ENCODE data around the gene MARK3.
A peak's percentile ranks its signal among the peaks of the same experiment; 100 is the strongest.

Gene MARK3

DNA sequence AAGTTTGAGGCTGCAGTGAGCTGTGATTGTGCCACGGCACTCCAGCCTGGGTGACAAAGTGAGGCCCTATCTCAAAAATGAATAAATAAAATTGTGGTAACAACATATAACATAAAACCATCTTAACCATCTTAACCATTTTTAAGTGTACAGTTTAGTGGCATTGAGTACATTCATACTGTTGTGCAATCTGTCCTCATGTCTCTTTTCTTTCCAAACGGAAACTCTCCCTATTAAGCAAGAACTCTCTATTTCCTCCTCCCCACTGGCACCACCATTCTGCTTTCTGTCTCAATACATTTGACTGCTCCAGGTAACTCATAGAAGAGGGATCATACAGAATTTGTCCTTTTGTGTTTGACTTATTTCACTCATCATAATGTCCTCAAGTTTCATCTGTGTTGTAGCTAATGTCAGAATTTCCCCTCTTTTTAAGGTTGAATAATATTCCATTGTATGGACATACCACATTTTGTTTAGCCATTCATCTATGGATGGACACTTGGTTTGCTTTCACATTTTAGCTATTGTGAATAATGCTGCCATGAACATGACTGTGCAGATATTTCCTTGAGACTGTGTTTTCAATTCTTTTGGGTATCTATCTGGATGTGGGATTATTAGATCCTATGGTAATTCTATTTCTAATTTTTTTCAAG lies 4.4 kb upstream of the MARK3 start:
- H3K4me1 ChIP-seq (ENCODE audit: control insufficient read depth in 5 of 5, insufficient read depth in 5 of 5, low read length in 5 of 5), result peaks cover 0 to 12% (median 9%) of the 10 kb centered on the region in 5 donors
- no peaks in the 10 kb centered on the region for H3K9me3 ChIP-seq (ENCODE audit: control insufficient read depth in 5 of 5, low read length in 5 of 5)
- peaks cover 0 to 4% (median 0%) of the 10 kb centered on the region in 5 donors for H3K27me3 ChIP-seq (ENCODE audit: control insufficient read depth in 5 of 5, insufficient read depth in 4 of 5, low read length in 5 of 5)
- H3K27ac ChIP-seq (ENCODE audit: low read depth, low read length), result no peak overlapping the region
- no peak overlapping the region for H3K4me3 ChIP-seq (ENCODE audit: low read depth in 1 of 5, low read length in 5 of 5)
- H3K36me3 ChIP-seq (ENCODE audit: control insufficient read depth in 5 of 5, insufficient read depth in 5 of 5, low read length in 5 of 5), result no peaks in the 10 kb centered on the region
- H3K9ac ChIP-seq (ENCODE audit: low read length in 5 of 5), result no peak overlapping the region

DNA sequence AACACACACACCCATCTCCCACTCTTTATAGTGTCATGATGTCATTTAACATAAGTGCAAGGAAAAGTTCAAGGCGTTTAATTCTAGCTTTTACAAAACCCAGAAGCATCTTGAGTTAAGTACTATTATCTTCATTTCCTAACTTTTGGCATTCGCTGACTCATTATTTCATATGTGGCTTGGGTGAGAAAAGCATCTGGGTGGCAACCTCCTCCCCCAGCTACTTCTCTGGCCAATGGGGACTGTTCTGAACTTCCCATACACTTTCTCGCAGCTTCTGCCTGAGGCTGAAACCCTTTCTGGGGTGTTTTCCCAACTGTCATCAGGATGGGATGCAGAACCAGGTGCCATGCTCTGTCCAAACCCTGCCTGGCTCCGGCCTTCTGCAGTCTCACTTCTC lies 2.8 kb upstream of the MARK3 start:
- no peak overlapping the region for H3K4me3 ChIP-seq (ENCODE audit: low read depth in 1 of 5, low read length in 5 of 5)
- H3K36me3 ChIP-seq (ENCODE audit: control insufficient read depth in 5 of 5, insufficient read depth in 5 of 5, low read length in 5 of 5), result no peaks in the 10 kb centered on the region
- H3K27me3 ChIP-seq (ENCODE audit: control insufficient read depth in 5 of 5, insufficient read depth in 4 of 5, low read length in 5 of 5), result peaks cover 0 to 4% (median 0%) of the 10 kb centered on the region in 5 donors
- H3K9me3 ChIP-seq (ENCODE audit: control insufficient read depth in 5 of 5, low read length in 5 of 5), result no peaks in the 10 kb centered on the region
- peaks cover 0 to 26% (median 24%) of the 10 kb centered on the region in 5 donors for H3K4me1 ChIP-seq (ENCODE audit: control insufficient read depth in 5 of 5, insufficient read depth in 5 of 5, low read length in 5 of 5)
- no peak overlapping the region for H3K9ac ChIP-seq (ENCODE audit: low read length in 5 of 5)
- no peak overlapping the region for H3K27ac ChIP-seq (ENCODE audit: low read depth, low read length)

- H3K27me3 ChIP-seq (ENCODE audit: control insufficient read depth in 5 of 5, insufficient read depth in 4 of 5, low read length in 5 of 5), result no peaks in the 10 kb centered on the region
Observed at GRCh38 chr14:103384450-103385151, 614 bp upstream of the MARK3 start.

GRCh38 chr14:103385929-103386712 lies 906 bp downstream of the MARK3 start:
- H3K27me3 ChIP-seq (ENCODE audit: control insufficient read depth in 5 of 5, insufficient read depth in 4 of 5, low read length in 5 of 5), result no peaks in the 10 kb centered on the region
- peak overlapping the region; percentile 96 for H3K27ac ChIP-seq (ENCODE audit: low read depth, low read length)
- H3K4me1 ChIP-seq (ENCODE audit: control insufficient read depth in 5 of 5, insufficient read depth in 5 of 5, low read length in 5 of 5), result peaks cover 3 to 40% (median 40%) of the 10 kb centered on the region in 5 donors
- H3K4me3 ChIP-seq (ENCODE audit: low read depth in 1 of 5, low read length in 5 of 5), result peak overlapping the region; percentile 96 to 98 (median 97)
- no peaks in the 10 kb centered on the region for H3K9me3 ChIP-seq (ENCODE audit: control insufficient read depth in 5 of 5, low read length in 5 of 5)
- peak overlapping the region; percentile 74 to 98 (median 94) for H3K9ac ChIP-seq (ENCODE audit: low read length in 5 of 5)
- H3K36me3 ChIP-seq (ENCODE audit: control insufficient read depth in 5 of 5, insufficient read depth in 5 of 5, low read length in 5 of 5), result no peaks in the 10 kb centered on the region

More at GRCh38 chr14:103384450-103385151, 614 bp upstream of the MARK3 start:
- peaks cover 3 to 40% (median 38%) of the 10 kb centered on the region in 5 donors for H3K4me1 ChIP-seq (ENCODE audit: control insufficient read depth in 5 of 5, insufficient read depth in 5 of 5, low read length in 5 of 5)
- no peaks in the 10 kb centered on the region for H3K36me3 ChIP-seq (ENCODE audit: control insufficient read depth in 5 of 5, insufficient read depth in 5 of 5, low read length in 5 of 5)
- H3K27ac ChIP-seq (ENCODE audit: low read depth, low read length), result peak overlapping the region; percentile 96
- H3K4me3 ChIP-seq (ENCODE audit: low read depth in 1 of 5, low read length in 5 of 5), result peak overlapping the region; percentile 76 to 98 (median 97)
- H3K9ac ChIP-seq (ENCODE audit: low read length in 5 of 5), result peak overlapping the region in 4 of 5 donors; percentile 32 to 65 (median 52)
- no peaks in the 10 kb centered on the region for H3K9me3 ChIP-seq (ENCODE audit: control insufficient read depth in 5 of 5, low read length in 5 of 5)

DNA sequence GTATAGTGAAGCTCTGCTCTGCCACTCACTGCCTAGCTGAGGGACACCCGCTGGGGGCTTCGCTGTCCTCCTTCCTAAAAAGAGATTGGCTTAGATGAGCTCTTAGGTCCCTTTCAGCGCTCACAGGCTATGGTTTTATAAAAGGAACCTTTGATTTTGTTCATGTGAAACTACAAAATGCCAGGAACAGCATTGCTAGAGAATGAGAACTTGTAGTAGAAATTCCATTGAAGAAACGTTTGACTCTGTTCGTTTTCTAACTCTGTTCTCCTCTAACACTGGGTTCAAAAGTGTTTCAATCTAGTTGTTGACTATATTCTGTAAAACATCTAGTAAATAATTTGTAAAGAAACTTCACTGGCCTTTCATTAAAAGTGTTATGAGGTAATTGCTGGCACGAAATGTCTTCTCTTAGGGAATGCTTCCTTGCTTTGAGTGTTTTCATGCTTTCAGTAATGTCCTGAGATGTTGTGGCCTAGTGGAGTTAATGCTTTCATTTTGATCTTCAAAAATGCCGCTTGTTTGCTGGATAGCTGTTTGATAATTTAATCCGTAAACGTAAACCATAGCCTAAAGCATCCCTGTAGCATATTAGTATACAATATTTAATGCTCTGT lies 1.6 kb downstream of the MARK3 start:
- no peaks in the 10 kb centered on the region for H3K36me3 ChIP-seq (ENCODE audit: control insufficient read depth in 5 of 5, insufficient read depth in 5 of 5, low read length in 5 of 5)
- H3K9ac ChIP-seq (ENCODE audit: low read length in 5 of 5), result peak overlapping the region; percentile 74 to 98 (median 94)
- peak overlapping the region; percentile 96 to 98 (median 97) for H3K4me3 ChIP-seq (ENCODE audit: low read depth in 1 of 5, low read length in 5 of 5)
- H3K4me1 ChIP-seq (ENCODE audit: control insufficient read depth in 5 of 5, insufficient read depth in 5 of 5, low read length in 5 of 5), result peaks cover 3 to 40% (median 40%) of the 10 kb centered on the region in 5 donors
- H3K9me3 ChIP-seq (ENCODE audit: control insufficient read depth in 5 of 5, low read length in 5 of 5), result no peaks in the 10 kb centered on the region
- peak overlapping the region; percentile 96 for H3K27ac ChIP-seq (ENCODE audit: low read depth, low read length)
- no peaks in the 10 kb centered on the region for H3K27me3 ChIP-seq (ENCODE audit: control insufficient read depth in 5 of 5, insufficient read depth in 4 of 5, low read length in 5 of 5)

GRCh38 chr14:103388664-103389063 lies 3.4 kb downstream of the MARK3 start:
- Histone ChIP-seq H3K4me1 (ENCODE audit: control insufficient read depth in 5 of 5, insufficient read depth in 5 of 5, low read length in 5 of 5) (peaks cover 3 to 55% (median 46%) of the 10 kb centered on the region in 5 donors), H3K27me3 (ENCODE audit: control insufficient read depth in 5 of 5, insufficient read depth in 4 of 5, low read length in 5 of 5) (no peaks in the 10 kb centered on the region), H3K9ac (ENCODE audit: low read length in 5 of 5) (peak overlapping the region in 2 of 5 donors; percentile 4 to 41), H3K4me3 (ENCODE audit: low read depth in 1 of 5, low read length in 5 of 5) (no peak overlapping the region), H3K9me3 (ENCODE audit: control insufficient read depth in 5 of 5, low read length in 5 of 5) (no peaks in the 10 kb centered on the region), H3K36me3 (ENCODE audit: control insufficient read depth in 5 of 5, insufficient read depth in 5 of 5, low read length in 5 of 5) (no peaks in the 10 kb centered on the region), H3K27ac (ENCODE audit: low read depth, low read length) (no peak overlapping the region)

DNA sequence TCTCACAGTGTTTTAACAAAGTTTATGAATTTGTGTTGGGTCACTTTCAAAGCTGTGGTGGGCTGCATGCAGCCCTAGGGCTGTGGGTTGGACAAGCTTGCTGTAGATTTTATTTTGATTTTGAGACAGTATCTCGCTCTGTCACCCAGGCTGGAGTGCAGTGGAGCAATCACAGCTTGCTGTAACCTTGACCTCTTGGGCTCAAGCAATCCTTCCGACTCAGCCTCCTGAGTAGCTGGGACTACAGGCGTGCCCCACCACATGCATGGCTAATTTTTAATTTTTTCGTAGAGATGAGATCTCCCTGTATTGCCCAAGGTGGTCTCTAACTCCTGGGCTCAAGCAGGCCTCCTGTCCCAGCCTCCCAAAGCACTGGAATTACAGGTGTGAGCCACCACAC lies 5.4 kb downstream of the MARK3 start:
- no peaks in the 10 kb centered on the region for H3K27me3 ChIP-seq (ENCODE audit: control insufficient read depth in 5 of 5, insufficient read depth in 4 of 5, low read length in 5 of 5)
- no peak overlapping the region for H3K27ac ChIP-seq (ENCODE audit: low read depth, low read length)
- H3K4me1 ChIP-seq (ENCODE audit: control insufficient read depth in 5 of 5, insufficient read depth in 5 of 5, low read length in 5 of 5), result peaks cover 3 to 64% (median 54%) of the 10 kb centered on the region in 5 donors
- H3K9me3 ChIP-seq (ENCODE audit: control insufficient read depth in 5 of 5, low read length in 5 of 5), result no peaks in the 10 kb centered on the region
- no peaks in the 10 kb centered on the region for H3K36me3 ChIP-seq (ENCODE audit: control insufficient read depth in 5 of 5, insufficient read depth in 5 of 5, low read length in 5 of 5)
- no peak overlapping the region for H3K4me3 ChIP-seq (ENCODE audit: low read depth in 1 of 5, low read length in 5 of 5)
- H3K9ac ChIP-seq (ENCODE audit: low read length in 5 of 5), result no peak overlapping the region

DNA sequence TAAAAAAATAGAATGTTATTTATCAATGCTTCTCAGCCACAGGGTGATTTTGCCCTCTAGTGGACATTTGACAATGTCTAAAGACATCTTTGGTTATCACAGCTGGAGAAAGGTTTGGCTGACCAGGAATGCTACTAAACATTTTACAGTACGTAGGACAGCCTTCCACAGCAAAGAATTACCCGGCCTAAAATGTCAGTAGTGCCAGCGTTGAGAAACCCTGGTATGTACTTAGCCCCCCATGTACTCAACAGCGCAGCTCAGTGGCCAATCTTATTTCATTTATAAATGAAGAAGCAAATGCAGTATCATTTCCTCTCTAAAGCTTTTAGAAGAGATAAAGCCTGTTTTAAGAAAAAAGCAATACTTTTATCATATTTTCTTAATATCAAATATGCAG lies 5.8 kb downstream of the MARK3 start:
- Histone ChIP-seq H3K4me3 (ENCODE audit: low read depth in 1 of 5, low read length in 5 of 5) (no peak overlapping the region), H3K9ac (ENCODE audit: low read length in 5 of 5) (no peak overlapping the region), H3K27ac (ENCODE audit: low read depth, low read length) (no peak overlapping the region), H3K4me1 (ENCODE audit: control insufficient read depth in 5 of 5, insufficient read depth in 5 of 5, low read length in 5 of 5) (peaks cover 3 to 65% (median 56%) of the 10 kb centered on the region in 5 donors), H3K36me3 (ENCODE audit: control insufficient read depth in 5 of 5, insufficient read depth in 5 of 5, low read length in 5 of 5) (no peaks in the 10 kb centered on the region), H3K27me3 (ENCODE audit: control insufficient read depth in 5 of 5, insufficient read depth in 4 of 5, low read length in 5 of 5) (no peaks in the 10 kb centered on the region), H3K9me3 (ENCODE audit: control insufficient read depth in 5 of 5, low read length in 5 of 5) (no peaks in the 10 kb centered on the region)

DNA sequence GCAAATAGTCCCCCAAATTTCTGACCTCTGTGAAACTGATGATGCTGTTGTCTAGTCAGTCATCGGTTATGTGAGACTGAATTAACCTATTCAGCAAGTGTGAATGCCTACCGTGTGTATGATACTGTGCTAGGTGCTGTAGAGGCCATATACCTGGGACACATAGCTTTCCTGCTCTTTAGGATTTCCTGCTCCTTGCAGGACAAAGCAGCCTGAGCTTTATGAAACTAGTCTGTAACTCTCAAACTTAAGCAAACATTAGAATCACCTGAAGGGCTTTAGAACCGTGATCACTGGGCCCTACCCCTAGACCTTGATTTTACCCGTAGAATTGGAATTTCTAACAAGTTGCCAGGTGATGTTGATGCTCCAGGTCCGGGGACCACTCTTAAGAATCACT lies 6.9 kb downstream of the MARK3 start:
- no peaks in the 10 kb centered on the region for H3K9me3 ChIP-seq (ENCODE audit: control insufficient read depth in 5 of 5, low read length in 5 of 5)
- peaks cover 3 to 62% (median 52%) of the 10 kb centered on the region in 5 donors for H3K4me1 ChIP-seq (ENCODE audit: control insufficient read depth in 5 of 5, insufficient read depth in 5 of 5, low read length in 5 of 5)
- no peaks in the 10 kb centered on the region for H3K27me3 ChIP-seq (ENCODE audit: control insufficient read depth in 5 of 5, insufficient read depth in 4 of 5, low read length in 5 of 5)
- no peak overlapping the region for H3K9ac ChIP-seq (ENCODE audit: low read length in 5 of 5)
- no peaks in the 10 kb centered on the region for H3K36me3 ChIP-seq (ENCODE audit: control insufficient read depth in 5 of 5, insufficient read depth in 5 of 5, low read length in 5 of 5)
- H3K4me3 ChIP-seq (ENCODE audit: low read depth in 1 of 5, low read length in 5 of 5), result no peak overlapping the region
- H3K27ac ChIP-seq (ENCODE audit: low read depth, low read length), result no peak overlapping the region
